ENCODE results near the gene FNDC5.
A peak's percentile ranks its signal among the peaks of the same experiment; 100 is the strongest.
"Not testable (repeated sequence)": the region's sequence is repeated elsewhere in the genome, so short reads cannot be mapped to it uniquely, and the experiment has no call there.

The FNDC5 gene

GRCh38 chr1:32870615-32871363, at the start of gene FNDC5:
Gene FNDC5, minus strand, starts transcription at chr1:32870912.
- in situ Hi-C loops (cut with MboI; ENCODE audit: low pct_unique_long_range_greater_than_20kb, low sequenced_read_pairs), result no loop called here
- no peak for DNase-seq

DNA sequence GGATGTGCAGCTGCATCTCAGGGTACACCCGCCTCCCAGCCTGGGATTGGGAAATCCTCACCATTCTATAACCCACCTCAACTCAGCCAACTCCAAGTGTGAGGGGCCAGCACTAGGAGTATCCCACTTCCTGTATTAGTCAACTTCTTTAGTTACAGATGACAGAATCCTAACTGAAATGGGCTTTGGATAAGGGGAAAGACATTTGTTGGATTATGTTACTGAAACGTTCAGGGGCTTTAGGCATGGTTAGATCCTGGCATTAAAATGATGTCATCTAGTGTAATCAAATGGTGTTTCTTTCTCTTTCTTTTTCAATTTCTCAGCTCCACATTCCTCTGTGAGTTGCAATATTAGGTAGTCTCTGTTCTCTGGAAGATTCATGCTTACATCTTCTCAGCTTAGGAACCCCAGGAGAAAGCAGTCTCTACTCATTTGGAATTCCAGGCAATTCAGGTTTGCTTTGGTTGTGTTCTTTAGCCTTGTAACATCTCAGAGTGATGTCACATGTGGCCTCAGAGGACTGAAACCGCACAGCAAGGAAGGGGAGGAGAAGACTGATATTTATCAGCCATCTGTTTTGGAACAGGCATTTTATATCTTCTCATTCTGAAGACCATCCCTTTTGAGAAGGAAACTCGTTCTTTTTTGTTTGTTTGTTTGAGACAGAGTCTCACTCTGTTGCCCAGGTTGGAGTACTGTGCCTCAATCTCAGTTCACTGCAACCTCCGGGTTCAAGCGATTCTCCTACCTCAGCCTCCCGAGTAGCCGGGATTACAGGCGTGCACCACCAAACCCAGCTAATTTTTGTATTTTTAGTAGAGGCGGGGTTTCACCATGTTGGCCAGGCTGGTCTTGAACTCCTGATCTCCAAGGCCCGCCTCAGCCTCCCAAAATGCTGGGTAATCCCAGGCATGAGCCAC, 49.4 kb upstream of the FNDC5 start:
- in situ Hi-C loops (cut with MboI; ENCODE audit: low pct_unique_long_range_greater_than_20kb, low sequenced_read_pairs), result no loop called here
- peak; percentile 17 for DNase-seq

GRCh38 chr1:32918179-32918578, 47.5 kb upstream of the FNDC5 start:
- in situ Hi-C loops (cut with MboI; ENCODE audit: low pct_unique_long_range_greater_than_20kb, low sequenced_read_pairs), result no loop called here
- DNase-seq, result no peak

DNA sequence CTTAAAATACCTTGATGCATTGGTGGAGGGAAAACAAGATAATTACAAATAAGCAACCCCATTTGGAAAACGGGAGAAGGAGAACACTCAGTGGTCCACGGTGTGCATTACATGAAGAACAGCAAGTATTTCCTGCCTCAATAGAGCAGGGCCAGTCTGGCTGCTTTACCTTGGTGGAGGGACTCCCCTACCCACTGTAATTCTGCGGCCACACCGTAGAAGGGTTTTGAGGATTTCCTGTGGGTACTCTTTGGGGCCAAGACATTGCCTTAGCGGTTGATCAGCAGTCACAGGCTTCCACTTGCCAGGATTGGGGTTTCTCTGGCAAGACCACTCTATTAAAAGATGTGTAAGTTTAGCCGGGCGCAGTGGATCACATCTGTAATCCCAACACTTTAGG, 46.8 kb upstream of the FNDC5 start:
- in situ Hi-C loops (cut with MboI; ENCODE audit: low pct_unique_long_range_greater_than_20kb, low sequenced_read_pairs), result no loop called here
- no peak for DNase-seq

DNA sequence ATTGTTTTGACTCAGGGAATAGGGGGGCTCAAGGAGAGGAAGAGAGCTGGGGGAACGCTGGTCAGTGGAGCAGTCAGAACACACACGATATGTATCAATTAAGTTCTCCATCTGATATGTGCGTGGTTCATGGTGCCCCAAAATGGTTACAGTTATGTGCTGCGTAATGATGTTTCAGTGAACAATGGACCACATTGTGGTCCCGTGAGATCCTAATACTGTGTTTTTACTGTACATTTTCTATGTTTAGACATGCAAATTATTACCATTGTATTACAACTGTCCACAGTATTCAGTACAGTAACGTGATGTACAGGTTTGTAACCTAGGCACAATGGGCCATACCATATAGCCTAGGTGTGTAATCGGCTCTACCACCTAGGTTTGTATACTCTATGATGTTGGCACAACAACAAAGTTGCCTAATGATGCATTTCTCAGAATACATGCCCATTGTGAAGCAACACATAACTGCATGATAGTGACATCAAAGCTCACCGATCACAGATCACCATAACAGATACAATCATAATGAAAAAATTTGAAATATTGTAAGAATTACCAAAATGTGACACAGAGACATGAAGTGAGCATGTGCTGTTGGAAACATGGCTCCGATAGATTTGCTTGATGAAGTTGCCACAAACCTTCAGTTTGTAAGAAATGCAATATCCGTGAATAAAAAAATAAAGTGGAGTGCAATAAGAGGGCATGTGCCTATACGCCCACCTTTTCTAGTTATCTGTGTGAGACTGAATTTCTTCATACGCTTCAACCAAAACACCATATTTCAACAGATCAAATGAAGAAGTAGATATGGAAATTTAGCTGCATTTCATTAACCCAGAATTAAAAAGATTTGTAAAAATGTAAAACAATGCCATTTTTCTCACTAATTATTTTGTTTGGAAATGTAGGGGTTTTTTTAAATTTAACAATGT, 45.3 kb upstream of the FNDC5 start:
- DNase-seq, result no peak
- in situ Hi-C loops (cut with MboI; ENCODE audit: low pct_unique_long_range_greater_than_20kb, low sequenced_read_pairs), result no loop called here

GRCh38 chr1:32910319-32910718, 39.6 kb upstream of the FNDC5 start:
- in situ Hi-C loops (cut with MboI; ENCODE audit: low pct_unique_long_range_greater_than_20kb, low sequenced_read_pairs), result no loop called here
- no peak for DNase-seq

GRCh38 chr1:32907435-32907834, 36.7 kb upstream of the FNDC5 start:
- peak; percentile 46 for DNase-seq
- in situ Hi-C loops (cut with MboI; ENCODE audit: low pct_unique_long_range_greater_than_20kb, low sequenced_read_pairs), result no loop called here

- DNase-seq, result no peak
- in situ Hi-C loops (cut with MboI; ENCODE audit: low pct_unique_long_range_greater_than_20kb, low sequenced_read_pairs), result no loop called here
Observed at GRCh38 chr1:32906654-32907053, 35.9 kb upstream of the FNDC5 start.

DNA sequence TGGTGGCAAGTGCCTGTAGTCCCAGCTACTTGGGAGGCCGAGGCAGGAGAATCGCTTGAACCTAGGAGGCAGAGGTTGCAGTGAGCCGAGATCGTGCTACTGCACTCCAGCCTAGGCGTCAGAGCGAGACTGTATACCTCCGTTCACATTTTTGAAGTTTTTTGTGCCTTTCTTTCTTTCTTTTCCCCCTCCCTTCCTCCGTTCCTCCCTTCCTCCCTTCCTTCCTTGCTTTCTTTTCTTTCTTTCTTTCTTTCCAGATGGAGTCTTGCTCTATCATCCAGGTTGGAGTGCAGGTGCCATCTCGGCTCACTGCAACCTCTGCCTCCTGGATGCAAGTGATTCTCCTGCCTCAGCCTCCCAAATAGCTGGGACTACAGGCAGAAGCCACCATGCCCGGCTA, 34.9 kb upstream of the FNDC5 start:
- in situ Hi-C loops (cut with MboI; ENCODE audit: low pct_unique_long_range_greater_than_20kb, low sequenced_read_pairs), result not testable (repeated sequence)

DNA sequence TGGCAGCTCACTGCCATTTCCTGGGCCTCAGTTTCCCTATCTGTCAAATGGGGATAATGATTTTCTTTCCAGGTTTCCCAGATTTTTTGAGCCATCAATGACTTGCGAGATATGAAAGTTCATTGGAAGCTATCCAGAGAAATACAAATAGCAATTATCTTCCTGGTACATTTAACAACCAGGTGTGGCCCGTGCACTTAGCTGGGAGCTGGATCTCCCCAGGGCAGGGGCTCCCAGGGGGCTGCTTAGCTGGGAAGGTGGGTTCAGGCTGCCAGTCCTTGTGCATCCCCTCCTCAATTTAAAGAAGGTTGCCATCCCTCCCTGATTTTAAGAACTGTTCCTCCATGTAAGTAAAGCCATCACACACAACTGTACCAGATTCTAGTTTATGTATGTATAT, 34.1 kb upstream of the FNDC5 start:
- no peak for DNase-seq
- in situ Hi-C loops (cut with MboI; ENCODE audit: low pct_unique_long_range_greater_than_20kb, low sequenced_read_pairs), result no loop called here

More for the DNA sequence above, 34.9 kb upstream of the FNDC5 start:
- DNase-seq, result not testable (repeated sequence)

GRCh38 chr1:32903991-32904785, 33.5 kb upstream of the FNDC5 start:
- in situ Hi-C loops (cut with MboI; ENCODE audit: low pct_unique_long_range_greater_than_20kb, low sequenced_read_pairs), result no loop called here
- no peak for DNase-seq

DNA sequence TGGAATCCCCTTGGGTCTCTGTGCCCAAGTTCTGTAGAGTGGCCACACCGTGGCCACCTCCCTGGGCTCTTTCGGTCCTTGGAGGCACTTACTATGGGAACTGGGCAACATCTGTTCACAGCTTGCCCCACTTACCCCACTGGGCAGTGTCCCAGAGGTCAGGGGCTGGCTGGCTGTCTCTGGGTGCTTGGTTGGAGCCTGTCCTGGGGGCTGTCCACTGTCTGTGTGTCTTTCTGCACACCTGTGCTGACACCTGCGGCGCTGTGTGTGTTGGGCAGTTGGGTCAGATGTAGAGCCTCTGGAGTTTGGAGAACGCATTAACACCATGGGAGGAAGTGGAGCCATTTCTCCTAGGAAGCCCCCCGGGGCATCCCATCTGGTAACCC, 31.8 kb upstream of the FNDC5 start:
- DNase-seq, result no peak
- in situ Hi-C loops (cut with MboI; ENCODE audit: low pct_unique_long_range_greater_than_20kb, low sequenced_read_pairs), result no loop called here

DNA sequence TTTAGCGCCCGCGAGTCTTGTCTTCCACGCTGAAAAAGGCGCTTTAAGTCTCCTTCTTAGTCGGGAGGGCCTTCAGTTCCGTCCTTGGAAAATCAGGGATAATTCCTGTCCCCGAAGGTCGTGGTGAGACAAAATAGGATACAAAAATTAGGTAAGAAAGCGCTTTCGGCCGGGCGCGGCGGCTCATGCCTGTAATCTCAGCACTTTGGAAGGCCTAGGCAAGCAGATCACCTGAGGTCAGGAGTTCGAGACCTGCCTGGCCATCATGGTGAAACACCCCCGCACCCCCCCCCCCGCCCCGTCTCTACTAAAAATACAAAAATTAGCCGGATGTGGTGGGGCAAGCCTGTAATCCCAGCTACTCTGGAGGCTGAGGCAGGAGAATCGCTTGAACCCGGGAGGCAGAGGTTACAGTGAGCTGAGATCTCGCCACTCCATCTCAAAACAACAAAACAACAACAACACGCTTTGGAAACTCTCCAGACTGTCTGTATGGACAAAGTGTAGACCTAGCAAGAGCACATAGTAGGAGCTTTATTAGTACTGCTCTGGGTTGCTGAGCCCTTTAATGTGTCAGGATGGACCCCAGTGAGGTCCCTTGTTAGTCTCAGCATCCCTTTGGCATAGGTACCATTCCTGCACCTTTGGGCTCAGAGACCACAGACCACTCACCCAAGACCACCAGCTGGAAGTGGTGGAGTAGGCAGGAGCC, 31.3 kb upstream of the FNDC5 start:
- no peak for DNase-seq
- in situ Hi-C loops (cut with MboI; ENCODE audit: low pct_unique_long_range_greater_than_20kb, low sequenced_read_pairs), result no loop called here

- in situ Hi-C loops (cut with MboI; ENCODE audit: low pct_unique_long_range_greater_than_20kb, low sequenced_read_pairs), result no loop called here
- DNase-seq, result no peak
Observed at GRCh38 chr1:32900956-32901822, 30.5 kb upstream of the FNDC5 start, which contains the start of gene TMEM54. Gene TMEM54, minus strand, starts transcription at chr1:32901389. Its CDS starts 151 bp downstream, at chr1:32901238.

- DNase-seq, result no peak
- in situ Hi-C loops (cut with MboI; ENCODE audit: low pct_unique_long_range_greater_than_20kb, low sequenced_read_pairs), result no loop called here
Observed at GRCh38 chr1:32900371-32900955, 29.8 kb upstream of the FNDC5 start.

DNA sequence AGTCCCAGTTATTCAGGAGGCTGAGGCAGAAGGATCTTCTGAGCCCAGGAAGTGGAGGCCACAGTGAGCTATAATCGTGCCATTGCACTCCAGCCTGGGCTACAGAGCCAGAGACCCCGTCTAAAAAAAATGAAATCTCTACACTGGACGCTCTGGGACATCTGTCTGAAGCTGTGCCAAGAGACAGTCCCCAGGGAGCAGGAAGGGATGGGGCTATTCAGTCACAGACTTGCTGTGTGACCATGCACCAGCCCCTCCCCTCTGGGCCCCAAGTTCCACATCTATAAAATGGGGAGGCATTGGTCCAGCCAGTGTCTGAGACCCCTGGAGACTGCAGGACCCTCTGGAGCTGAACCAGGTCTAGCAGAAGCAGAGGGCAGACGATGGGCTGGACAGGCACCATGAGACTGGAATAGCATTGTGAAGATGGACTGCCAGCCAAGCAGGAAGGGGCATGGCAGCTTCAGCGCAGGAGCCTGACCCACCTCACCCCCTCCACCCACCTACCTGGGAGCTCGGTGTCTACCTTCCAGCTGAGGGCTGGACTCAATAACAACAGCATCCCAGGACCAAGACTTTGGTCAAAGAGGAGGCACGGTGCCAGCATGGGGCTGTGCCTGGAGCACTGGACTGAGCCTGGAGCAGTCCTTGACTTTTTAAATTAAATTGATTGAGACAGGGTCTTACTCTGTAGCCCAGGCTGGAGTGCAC, 29.0 kb upstream of the FNDC5 start:
- no peak for DNase-seq
- in situ Hi-C loops (cut with MboI; ENCODE audit: low pct_unique_long_range_greater_than_20kb, low sequenced_read_pairs), result no loop called here
